ENCODE data around the gene ENTPD1.

DNA sequence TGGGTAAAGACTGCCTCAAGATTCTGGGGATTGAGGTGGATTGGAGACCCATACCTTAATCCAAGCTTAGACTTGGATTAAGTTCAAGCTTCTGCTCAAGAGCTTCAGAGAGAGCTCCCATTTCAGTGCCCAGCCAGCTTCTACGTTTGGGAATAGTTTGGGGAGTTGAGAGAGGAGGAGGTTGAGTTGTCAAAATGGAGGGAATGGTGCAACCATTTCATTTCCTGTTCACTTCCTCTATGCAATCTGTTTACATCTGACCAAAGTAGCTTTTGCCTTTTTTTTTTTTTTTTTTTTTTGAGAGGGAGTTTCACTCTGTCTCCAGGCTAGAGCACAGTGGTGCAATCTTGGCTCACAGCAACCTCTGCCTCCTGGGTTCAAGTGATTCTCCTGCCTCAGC lies 65.8 kb downstream of the ENTPD1 start:
- TF ChIP-seq, protein P1, sequence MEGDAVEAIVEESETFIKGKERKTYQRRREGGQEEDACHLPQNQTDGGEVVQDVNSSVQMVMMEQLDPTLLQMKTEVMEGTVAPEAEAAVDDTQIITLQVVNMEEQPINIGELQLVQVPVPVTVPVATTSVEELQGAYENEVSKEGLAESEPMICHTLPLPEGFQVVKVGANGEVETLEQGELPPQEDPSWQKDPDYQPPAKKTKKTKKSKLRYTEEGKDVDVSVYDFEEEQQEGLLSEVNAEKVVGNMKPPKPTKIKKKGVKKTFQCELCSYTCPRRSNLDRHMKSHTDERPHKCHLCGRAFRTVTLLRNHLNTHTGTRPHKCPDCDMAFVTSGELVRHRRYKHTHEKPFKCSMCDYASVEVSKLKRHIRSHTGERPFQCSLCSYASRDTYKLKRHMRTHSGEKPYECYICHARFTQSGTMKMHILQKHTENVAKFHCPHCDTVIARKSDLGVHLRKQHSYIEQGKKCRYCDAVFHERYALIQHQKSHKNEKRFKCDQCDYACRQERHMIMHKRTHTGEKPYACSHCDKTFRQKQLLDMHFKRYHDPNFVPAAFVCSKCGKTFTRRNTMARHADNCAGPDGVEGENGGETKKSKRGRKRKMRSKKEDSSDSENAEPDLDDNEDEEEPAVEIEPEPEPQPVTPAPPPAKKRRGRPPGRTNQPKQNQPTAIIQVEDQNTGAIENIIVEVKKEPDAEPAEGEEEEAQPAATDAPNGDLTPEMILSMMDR (conservative IDR thresholded peaks at IDR 0.05 in 1 of 2, IDR thresholded peaks at IDR 0.05 in 1 of 2; ENCODE audit: low read depth in 1 of 2, low read length in 2 of 2), result no peak
- no peak for TF ChIP-seq EZH2 (IDR thresholded peaks at IDR 0.05; ENCODE audit: low read length, missing control alignments)

Data from fibroblast of lung (primary cell).